HepG2 (cell line): ENCODE measurements around the gene TLE2. TPM values are rescaled to one million over a fixed set of nuclear protein-coding genes. Genes with fewer than 3 reads are reported as not detected.

Experiments used
- CCAR2 ChIP-seq: fragments of 200-400 bp; formaldehyde crosslinking; optimal IDR thresholded peaks from 2 replicates; pipeline ENCODE3; 2018; ENCODE audit warnings: low read depth, mild to moderate bottlenecking, low read length, moderate library complexity
- NCOA5 ChIP-seq: sonication (generic); formaldehyde crosslinking; IDR thresholded peaks from 2 replicates; pipeline ENCODE4 v1.4.0; 2020; ENCODE audit warnings: missing genetic modification reagents
- PAXIP1 ChIP-seq: sonication (generic); formaldehyde crosslinking; conservative IDR thresholded peaks from 2 replicates; pipeline ENCODE4 v1.4.0; 2020; ENCODE audit warnings: mild to moderate bottlenecking, missing genetic modification reagents, moderate library complexity
- RBAK ChIP-seq: sonication (generic); formaldehyde crosslinking; IDR thresholded peaks from 2 replicates; pipeline ENCODE4 v1.5.1; 2020; ENCODE audit warnings: mild to moderate bottlenecking, missing genetic modification reagents
- ZFYVE20 ChIP-seq: sonication (generic); formaldehyde crosslinking; IDR thresholded peaks from 2 replicates; pipeline ENCODE4 v1.8.0; 2023; ENCODE audit warnings: low read depth, mild to moderate bottlenecking, moderate library complexity, missing genetic modification reagents, borderline replicate concordance
- ZNF205 ChIP-seq: IDR thresholded peaks from 2 replicates; pipeline ENCODE4 v1.6.1; 2018; ENCODE audit warnings: missing biosample characterization, missing genetic modification reagents
- ZNF207 ChIP-seq: fragments of 450-650 bp; IDR thresholded peaks from 2 replicates; pipeline ENCODE4 v1.6.1; 2016; ENCODE audit warnings: antibody characterized with exemption, borderline replicate concordance
- ZNF224 ChIP-seq: sonication (generic); formaldehyde crosslinking; IDR thresholded peaks from 2 replicates; pipeline ENCODE4 v1.5.0; 2020; ENCODE audit warnings: mild to moderate bottlenecking, missing genetic modification reagents
- ZNF414 ChIP-seq: sonication (generic); formaldehyde crosslinking; IDR thresholded peaks from 2 replicates; pipeline ENCODE4 v1.5.0; 2020; ENCODE audit warnings: missing genetic modification reagents
- ZNF512 ChIP-seq: sonication (generic); formaldehyde crosslinking; IDR thresholded peaks from 2 replicates; pipeline ENCODE4 v1.4.0; 2020; ENCODE audit warnings: mild to moderate bottlenecking, missing genetic modification reagents
- ZNF724P ChIP-seq: sonication (generic); formaldehyde crosslinking; IDR thresholded peaks from 2 replicates; pipeline ENCODE4 v1.8.0; 2022; ENCODE audit warnings: missing genetic modification reagents, borderline replicate concordance
- ZNF788 ChIP-seq: sonication (generic); formaldehyde crosslinking; IDR thresholded peaks from 2 replicates; pipeline ENCODE4 v1.5.0; 2020; ENCODE audit warnings: mild to moderate bottlenecking, missing genetic modification reagents, borderline replicate concordance
- polyA plus RNA-seq, 8 experiments: library from polyadenylated mRNA; depleted of rRNA in 3 of 8; stranded (reverse) in 7 of 8; unstranded in 1 of 8; fragments of >200 nt; fragmentation: Illumina TruSeq in 4 of 8; extraction: Trizol in 4 of 8; gene quantifications; 2 replicates each; pipeline versions ENCODE4 v1.2.1 to v1.2.3, GENCODE V29; 2011 to 2016; ENCODE audit warnings: low read depth in 4 of 8, missing spikeins in 1 of 8, mixed read lengths in 1 of 8; ENCODE audit not compliant: insufficient read depth in 1 of 8
- total RNA-seq, 5 experiments: library from RNA; depleted of rRNA; stranded (reverse); fragments of >200 nt; fragmentation: Illumina TruSeq; extraction: Trizol; gene quantifications; 2 replicates each; pipeline ENCODE4 v1.2.3, GENCODE V29; 2016; ENCODE audit warnings: low read depth in 1 of 5
- TF ChIP-seq, protein P1 (sequence below): sonication (generic); formaldehyde crosslinking; IDR thresholded peaks from 2 replicates; pipeline ENCODE4 v1.5.0; 2020; ENCODE audit warnings: missing genetic modification reagents, mild to moderate bottlenecking, borderline replicate concordance
- TF ChIP-seq, protein P2 (sequence below): sonication (generic); formaldehyde crosslinking; IDR thresholded peaks from 2 replicates; pipeline ENCODE4 v1.5.0; 2020; ENCODE audit warnings: mild to moderate bottlenecking, missing genetic modification reagents
- TF ChIP-seq, protein P3 (sequence below): sonication (generic); formaldehyde crosslinking; IDR thresholded peaks from 2 replicates; pipeline ENCODE4 v1.5.0; 2020; ENCODE audit warnings: mild to moderate bottlenecking, missing genetic modification reagents, borderline replicate concordance

TLE2 gene
- total and polyA plus RNA-seq, 2 of the 13 experiments (the other 11 are each of a cell fraction or from before 2014, with no cell fraction given), result 0.07 to 0.81 TPM

DNA sequence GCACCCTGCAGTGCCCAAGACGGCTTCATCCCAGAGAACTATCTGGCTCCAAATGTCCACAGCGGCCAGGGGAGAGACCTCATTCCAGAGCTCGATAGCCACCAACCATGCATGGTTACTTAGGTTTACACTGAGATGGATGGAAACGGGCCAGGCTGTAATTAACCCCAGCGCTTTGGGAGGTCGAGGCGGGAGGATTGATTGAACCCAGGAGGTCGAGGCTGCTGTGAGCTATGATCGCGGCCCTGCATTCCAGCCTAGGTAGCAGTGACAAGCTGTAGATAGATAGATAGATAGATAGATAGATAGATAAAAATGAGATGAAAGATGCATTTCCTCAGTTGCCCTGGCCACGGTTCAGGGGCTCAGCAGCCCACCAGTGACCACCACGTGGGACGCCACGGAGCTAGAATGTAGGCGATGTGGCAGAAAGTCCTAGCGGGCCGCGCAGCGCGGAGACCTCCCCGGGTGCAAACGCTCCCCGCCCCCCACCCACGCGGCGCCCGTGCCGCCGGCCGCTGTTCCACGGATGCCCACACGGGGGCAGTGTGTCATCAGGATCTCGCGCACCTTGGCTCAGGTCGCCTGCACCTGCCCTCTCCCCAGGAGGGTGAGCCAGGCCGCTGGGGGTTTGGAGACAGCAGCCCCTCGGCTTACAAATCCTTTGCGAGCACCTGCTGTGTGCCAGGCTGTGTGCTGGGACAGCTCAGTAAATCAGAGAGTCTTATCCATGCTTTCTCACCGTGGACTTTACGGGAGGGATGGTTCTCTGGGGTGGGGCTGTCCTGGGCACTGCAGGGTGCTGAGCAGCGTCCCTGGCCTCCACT lies 46.7 kb upstream of the TLE2 start (continued):
- TF ChIP-seq, protein P1, sequence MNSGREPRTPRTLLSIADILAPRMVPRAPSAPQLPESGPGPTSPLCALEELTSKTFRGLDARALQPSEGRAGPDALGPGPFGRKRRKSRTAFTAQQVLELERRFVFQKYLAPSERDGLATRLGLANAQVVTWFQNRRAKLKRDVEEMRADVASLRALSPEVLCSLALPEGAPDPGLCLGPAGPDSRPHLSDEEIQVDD (CRISPR knock-in tag), result no peak
- TF ChIP-seq, protein P2, sequence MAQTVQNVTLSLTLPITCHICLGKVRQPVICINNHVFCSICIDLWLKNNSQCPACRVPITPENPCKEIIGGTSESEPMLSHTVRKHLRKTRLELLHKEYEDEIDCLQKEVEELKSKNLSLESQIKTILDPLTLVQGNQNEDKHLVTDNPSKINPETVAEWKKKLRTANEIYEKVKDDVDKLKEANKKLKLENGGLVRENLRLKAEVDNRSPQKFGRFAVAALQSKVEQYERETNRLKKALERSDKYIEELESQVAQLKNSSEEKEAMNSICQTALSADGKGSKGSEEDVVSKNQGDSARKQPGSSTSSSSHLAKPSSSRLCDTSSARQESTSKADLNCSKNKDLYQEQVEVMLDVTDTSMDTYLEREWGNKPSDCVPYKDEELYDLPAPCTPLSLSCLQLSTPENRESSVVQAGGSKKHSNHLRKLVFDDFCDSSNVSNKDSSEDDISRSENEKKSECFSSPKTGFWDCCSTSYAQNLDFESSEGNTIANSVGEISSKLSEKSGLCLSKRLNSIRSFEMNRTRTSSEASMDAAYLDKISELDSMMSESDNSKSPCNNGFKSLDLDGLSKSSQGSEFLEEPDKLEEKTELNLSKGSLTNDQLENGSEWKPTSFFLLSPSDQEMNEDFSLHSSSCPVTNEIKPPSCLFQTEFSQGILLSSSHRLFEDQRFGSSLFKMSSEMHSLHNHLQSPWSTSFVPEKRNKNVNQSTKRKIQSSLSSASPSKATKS, result no peak
- no peak for TF ChIP-seq ZNF724P
- no peak for TF ChIP-seq RBAK (CRISPR knock-in tag)
- TF ChIP-seq NCOA5 (CRISPR knock-in tag), result no peak
- 0 out of 2 replicates have a peak, but pooled peaks have one; percentile 45 for TF ChIP-seq ZNF788 (CRISPR knock-in tag)
- TF ChIP-seq PAXIP1 (CRISPR knock-in tag), result no peak
- no peak for TF ChIP-seq CCAR2
- no peak for TF ChIP-seq ZNF207
- no peak for TF ChIP-seq ZNF205 (CRISPR knock-in tag)
- no peak for TF ChIP-seq ZNF512 (CRISPR knock-in tag)
- no peak for TF ChIP-seq ZFYVE20 (CRISPR knock-in tag)
- no peak for TF ChIP-seq ZNF414 (CRISPR knock-in tag)
- TF ChIP-seq, protein P3, sequence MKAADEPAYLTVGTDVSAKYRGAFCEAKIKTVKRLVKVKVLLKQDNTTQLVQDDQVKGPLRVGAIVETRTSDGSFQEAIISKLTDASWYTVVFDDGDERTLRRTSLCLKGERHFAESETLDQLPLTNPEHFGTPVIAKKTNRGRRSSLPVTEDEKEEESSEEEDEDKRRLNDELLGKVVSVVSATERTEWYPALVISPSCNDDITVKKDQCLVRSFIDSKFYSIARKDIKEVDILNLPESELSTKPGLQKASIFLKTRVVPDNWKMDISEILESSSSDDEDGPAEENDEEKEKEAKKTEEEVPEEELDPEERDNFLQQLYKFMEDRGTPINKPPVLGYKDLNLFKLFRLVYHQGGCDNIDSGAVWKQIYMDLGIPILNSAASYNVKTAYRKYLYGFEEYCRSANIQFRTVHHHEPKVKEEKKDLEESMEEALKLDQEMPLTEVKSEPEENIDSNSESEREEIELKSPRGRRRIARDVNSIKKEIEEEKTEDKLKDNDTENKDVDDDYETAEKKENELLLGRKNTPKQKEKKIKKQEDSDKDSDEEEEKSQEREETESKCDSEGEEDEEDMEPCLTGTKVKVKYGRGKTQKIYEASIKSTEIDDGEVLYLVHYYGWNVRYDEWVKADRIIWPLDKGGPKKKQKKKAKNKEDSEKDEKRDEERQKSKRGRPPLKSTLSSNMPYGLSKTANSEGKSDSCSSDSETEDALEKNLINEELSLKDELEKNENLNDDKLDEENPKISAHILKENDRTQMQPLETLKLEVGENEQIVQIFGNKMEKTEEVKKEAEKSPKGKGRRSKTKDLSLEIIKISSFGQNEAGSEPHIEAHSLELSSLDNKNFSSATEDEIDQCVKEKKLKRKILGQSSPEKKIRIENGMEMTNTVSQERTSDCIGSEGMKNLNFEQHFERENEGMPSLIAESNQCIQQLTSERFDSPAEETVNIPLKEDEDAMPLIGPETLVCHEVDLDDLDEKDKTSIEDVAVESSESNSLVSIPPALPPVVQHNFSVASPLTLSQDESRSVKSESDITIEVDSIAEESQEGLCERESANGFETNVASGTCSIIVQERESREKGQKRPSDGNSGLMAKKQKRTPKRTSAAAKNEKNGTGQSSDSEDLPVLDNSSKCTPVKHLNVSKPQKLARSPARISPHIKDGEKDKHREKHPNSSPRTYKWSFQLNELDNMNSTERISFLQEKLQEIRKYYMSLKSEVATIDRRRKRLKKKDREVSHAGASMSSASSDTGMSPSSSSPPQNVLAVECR (CRISPR knock-in tag), result peak; percentile 36; the same call in 1 of the 2 replicates
- TF ChIP-seq ZNF224, result no peak
